ENCODE measurements around the gene RAB11FIP5.

RAB11FIP5 gene

DNA sequence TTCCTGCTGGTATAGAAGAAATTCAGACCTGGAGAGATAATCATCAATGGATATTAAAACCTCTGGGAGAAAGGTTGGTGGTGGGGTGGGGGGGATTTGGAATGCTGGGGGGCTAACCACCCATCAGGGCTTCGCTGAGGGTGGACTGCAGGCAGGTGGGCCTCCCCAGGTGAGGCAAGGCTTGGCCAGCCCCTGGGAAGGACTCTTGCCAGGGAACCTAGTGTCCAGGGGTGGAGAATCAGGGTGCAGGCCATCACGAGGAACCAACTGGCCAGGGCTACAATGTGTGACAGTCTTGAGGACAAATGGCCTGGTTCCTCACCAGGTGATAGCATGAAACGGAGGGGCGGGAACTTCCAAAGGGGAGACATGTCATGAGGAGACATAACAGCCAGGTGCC, 11.8 kb downstream of the RAB11FIP5 start:
- TF ChIP-seq, protein P1, sequence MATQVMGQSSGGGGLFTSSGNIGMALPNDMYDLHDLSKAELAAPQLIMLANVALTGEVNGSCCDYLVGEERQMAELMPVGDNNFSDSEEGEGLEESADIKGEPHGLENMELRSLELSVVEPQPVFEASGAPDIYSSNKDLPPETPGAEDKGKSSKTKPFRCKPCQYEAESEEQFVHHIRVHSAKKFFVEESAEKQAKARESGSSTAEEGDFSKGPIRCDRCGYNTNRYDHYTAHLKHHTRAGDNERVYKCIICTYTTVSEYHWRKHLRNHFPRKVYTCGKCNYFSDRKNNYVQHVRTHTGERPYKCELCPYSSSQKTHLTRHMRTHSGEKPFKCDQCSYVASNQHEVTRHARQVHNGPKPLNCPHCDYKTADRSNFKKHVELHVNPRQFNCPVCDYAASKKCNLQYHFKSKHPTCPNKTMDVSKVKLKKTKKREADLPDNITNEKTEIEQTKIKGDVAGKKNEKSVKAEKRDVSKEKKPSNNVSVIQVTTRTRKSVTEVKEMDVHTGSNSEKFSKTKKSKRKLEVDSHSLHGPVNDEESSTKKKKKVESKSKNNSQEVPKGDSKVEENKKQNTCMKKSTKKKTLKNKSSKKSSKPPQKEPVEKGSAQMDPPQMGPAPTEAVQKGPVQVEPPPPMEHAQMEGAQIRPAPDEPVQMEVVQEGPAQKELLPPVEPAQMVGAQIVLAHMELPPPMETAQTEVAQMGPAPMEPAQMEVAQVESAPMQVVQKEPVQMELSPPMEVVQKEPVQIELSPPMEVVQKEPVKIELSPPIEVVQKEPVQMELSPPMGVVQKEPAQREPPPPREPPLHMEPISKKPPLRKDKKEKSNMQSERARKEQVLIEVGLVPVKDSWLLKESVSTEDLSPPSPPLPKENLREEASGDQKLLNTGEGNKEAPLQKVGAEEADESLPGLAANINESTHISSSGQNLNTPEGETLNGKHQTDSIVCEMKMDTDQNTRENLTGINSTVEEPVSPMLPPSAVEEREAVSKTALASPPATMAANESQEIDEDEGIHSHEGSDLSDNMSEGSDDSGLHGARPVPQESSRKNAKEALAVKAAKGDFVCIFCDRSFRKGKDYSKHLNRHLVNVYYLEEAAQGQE (IDR thresholded peaks at IDR 0.05; ENCODE audit: insufficient read depth in 1 of 2, low read depth in 2 of 2, low read length in 2 of 2): no peak
- TF ChIP-seq SIN3A (IDR thresholded peaks at IDR 0.05; ENCODE audit: borderline replicate concordance, insufficient read depth, low read length): no peak

DNA sequence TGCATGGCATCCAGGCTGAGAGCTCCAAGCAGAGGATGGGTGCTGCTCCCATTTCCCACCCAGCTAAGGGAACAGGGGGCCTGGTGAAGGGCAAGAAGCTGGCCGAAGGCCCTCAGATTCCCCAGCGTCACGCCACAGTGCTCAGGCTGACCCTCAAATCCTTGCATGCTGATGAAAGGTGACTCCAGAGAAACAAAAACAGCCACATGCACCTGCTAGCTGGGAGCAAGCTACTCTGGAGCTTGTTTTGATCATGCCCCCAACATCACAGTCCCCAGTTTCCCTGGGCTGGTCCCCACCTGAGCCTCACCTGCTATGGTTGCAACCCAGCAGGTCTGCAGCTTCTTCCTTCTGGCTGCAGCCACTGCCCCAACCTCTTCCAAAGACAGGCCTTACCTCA, 13.3 kb downstream of the RAB11FIP5 start:
- no peak for TF ChIP-seq TAF1 (IDR thresholded peaks at IDR 0.05; ENCODE audit: borderline replicate concordance, insufficient read depth, low read length)
- TF ChIP-seq, protein P1 (IDR thresholded peaks at IDR 0.05; ENCODE audit: insufficient read depth in 1 of 2, low read depth in 2 of 2, low read length in 2 of 2): no peak
- TF ChIP-seq SIN3A (IDR thresholded peaks at IDR 0.05; ENCODE audit: borderline replicate concordance, insufficient read depth, low read length): no peak
- no peak for TF ChIP-seq FOXP2 (optimal IDR thresholded peaks at IDR 0.05; ENCODE audit: borderline replicate concordance, extremely low read depth, extremely low read length, insufficient read depth)
- no peak for TF ChIP-seq POLR2AphosphoS5 (IDR thresholded peaks at IDR 0.05; ENCODE audit: low read depth, low read length)

DNA sequence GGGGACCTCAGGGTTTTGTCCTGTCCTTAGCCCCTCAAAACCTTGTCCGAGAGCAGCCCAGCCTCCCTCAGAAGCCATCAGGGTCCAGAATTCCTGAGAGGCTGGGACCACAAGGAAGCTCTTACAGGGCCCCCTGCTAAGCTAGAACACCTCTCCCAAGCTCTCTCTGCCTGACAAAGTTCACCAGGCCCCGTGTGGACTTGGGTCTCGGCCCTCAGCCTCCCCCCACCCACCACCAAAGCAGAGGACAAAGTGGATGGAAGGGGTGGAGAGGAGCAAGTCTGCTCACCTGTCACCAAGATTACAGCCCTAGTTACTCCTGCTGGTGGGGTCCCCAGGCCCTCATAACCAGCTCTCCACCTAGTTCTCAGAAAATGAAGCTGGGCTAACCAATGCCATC, 16.8 kb downstream of the RAB11FIP5 start:
- TF ChIP-seq TAF1 (IDR thresholded peaks at IDR 0.05; ENCODE audit: borderline replicate concordance, insufficient read depth, low read length) (no peak), FOXP2 (optimal IDR thresholded peaks at IDR 0.05; ENCODE audit: borderline replicate concordance, extremely low read depth, extremely low read length, insufficient read depth) (no peak), POLR2AphosphoS5 (IDR thresholded peaks at IDR 0.05; ENCODE audit: low read depth, low read length) (no peak), SIN3A (IDR thresholded peaks at IDR 0.05; ENCODE audit: borderline replicate concordance, insufficient read depth, low read length) (no peak)
- TF ChIP-seq, protein P1 (IDR thresholded peaks at IDR 0.05; ENCODE audit: insufficient read depth in 1 of 2, low read depth in 2 of 2, low read length in 2 of 2): no peak

DNA sequence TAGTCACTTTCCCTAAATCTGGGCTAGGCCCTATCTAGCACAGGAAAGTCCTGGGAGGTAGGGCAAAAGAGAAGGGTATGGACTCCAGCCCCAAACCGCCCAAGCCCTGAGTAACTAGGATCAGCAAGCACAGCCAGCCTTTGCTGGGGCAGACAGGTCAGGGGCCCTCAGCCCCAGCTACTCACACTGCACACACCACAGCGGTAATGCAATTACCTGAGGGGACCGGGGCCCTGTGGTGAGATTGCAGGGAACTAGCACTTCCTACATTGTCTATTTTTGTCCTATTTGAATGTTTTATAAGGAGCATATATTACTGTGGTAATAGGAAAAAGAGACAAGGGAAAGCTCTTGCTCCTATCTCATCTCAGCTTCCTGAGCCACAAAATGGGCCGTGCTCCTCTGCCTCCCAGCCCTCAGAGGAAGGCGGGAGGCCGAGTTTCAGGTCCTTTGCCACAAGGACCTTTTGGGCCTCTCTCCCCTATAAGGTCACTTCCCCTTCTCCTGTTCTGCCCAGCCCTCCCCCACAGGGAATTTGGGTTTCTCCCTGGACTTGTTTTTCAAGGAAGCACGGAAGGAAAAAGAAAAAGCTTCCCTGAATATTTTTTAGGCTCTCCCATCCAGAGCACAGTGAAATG, 20.5 kb downstream of the RAB11FIP5 start:
- TF ChIP-seq FOXP2 (optimal IDR thresholded peaks at IDR 0.05; ENCODE audit: borderline replicate concordance, extremely low read depth, extremely low read length, insufficient read depth) (no peak), TAF1 (IDR thresholded peaks at IDR 0.05; ENCODE audit: borderline replicate concordance, insufficient read depth, low read length) (no peak)

DNA sequence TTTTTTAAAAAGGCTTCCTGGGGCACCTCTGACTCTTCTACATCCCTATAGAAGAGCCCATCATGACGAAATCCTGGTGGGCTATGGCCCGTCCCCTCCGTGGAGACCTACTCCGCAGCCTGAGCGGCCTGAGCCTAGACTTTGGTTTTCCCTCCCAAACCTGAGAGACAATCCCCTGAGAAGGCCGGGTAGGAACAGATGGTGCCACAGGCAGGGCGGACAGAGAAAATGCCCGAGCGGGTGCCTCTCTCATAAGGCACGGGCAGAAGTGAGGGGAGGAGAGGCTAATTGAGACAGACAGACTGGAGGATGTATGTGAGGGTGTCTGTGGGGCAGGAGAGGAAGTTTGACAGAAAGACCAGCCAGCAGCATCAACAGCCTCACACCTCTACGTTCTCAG, 21.1 kb downstream of the RAB11FIP5 start:
- TF ChIP-seq SIN3A (IDR thresholded peaks at IDR 0.05; ENCODE audit: borderline replicate concordance, insufficient read depth, low read length) (no peak), POLR2AphosphoS5 (IDR thresholded peaks at IDR 0.05; ENCODE audit: low read depth, low read length) (no peak)
- TF ChIP-seq, protein P1 (IDR thresholded peaks at IDR 0.05; ENCODE audit: insufficient read depth in 1 of 2, low read depth in 2 of 2, low read length in 2 of 2): no peak
